Measurements from ENCODE around the gene CGRRF1. TPM values are rescaled to one million over a fixed set of nuclear protein-coding genes. Genes with fewer than 3 reads are reported as not detected.

Gene CGRRF1
- total and polyA plus RNA-seq, 9 of the 15 experiments (the other 6 are each of a cell fraction or from before 2014, with no cell fraction given) = 2.8 to 15.8 (median 4.6) TPM

GRCh38 chr14:54472315-54472714, 37.4 kb upstream of the CGRRF1 start (continued):
- TF ChIP-seq, protein P1, sequence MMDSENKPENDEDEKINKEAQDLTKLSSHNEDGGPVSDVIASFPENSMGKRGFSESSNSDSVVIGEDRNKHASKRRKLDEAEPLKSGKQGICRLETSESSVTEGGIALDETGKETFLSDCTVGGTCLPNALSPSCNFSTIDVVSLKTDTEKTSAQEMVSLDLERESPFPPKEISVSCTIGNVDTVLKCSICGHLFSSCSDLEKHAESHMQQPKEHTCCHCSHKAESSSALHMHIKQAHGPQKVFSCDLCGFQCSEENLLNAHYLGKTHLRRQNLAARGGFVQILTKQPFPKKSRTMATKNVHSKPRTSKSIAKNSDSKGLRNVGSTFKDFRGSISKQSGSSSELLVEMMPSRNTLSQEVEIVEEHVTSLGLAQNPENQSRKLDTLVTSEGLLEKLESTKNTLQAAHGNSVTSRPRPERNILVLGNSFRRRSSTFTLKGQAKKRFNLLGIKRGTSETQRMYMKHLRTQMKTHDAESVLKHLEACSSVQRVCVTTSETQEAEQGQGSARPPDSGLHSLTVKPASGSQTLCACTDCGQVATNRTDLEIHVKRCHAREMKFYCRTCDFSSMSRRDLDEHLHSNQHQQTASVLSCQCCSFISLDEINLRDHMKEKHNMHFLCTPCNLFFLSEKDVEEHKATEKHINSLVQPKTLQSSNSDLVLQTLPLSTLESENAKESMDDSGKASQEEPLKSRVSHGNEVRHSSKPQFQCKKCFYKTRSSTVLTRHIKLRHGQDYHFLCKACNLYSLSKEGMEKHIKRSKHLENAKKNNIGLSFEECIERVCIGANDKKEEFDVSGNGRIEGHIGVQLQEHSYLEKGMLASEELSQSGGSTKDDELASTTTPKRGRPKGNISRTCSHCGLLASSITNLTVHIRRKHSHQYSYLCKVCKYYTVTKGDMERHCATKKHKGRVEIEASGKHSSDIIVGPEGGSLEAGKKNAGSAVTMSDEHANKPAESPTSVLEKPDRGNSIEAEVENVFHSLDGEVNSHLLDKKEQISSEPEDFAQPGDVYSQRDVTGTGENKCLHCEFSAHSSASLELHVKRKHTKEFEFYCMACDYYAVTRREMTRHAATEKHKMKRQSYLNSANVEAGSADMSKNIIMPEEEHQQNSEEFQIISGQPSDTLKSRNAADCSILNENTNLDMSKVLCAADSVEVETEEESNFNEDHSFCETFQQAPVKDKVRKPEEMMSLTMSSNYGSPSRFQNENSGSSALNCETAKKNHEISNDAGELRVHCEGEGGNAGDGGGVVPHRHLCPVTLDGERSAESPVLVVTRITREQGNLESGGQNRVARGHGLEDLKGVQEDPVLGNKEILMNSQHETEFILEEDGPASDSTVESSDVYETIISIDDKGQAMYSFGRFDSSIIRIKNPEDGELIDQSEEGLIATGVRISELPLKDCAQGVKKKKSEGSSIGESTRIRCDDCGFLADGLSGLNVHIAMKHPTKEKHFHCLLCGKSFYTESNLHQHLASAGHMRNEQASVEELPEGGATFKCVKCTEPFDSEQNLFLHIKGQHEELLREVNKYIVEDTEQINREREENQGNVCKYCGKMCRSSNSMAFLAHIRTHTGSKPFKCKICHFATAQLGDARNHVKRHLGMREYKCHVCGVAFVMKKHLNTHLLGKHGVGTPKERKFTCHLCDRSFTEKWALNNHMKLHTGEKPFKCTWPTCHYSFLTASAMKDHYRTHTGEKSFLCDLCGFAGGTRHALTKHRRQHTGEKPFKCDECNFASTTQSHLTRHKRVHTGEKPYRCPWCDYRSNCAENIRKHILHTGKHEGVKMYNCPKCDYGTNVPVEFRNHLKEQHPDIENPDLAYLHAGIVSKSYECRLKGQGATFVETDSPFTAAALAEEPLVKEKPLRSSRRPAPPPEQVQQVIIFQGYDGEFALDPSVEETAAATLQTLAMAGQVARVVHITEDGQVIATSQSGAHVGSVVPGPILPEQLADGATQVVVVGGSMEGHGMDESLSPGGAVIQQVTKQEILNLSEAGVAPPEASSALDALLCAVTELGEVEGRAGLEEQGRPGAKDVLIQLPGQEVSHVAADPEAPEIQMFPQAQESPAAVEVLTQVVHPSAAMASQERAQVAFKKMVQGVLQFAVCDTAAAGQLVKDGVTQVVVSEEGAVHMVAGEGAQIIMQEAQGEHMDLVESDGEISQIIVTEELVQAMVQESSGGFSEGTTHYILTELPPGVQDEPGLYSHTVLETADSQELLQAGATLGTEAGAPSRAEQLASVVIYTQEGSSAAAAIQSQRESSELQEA (IDR thresholded peaks at IDR 0.05; ENCODE audit: low read depth) = no peak
- TF ChIP-seq CCNT2 (IDR thresholded peaks at IDR 0.05; ENCODE audit: borderline replicate concordance, extremely low read depth, insufficient read length, low read depth, low read length) = no peak
- no peak for TF ChIP-seq FOSL1 (tag; conservative IDR thresholded peaks at IDR 0.05)
- no peak for TF ChIP-seq PTBP1 (IDR thresholded peaks at IDR 0.05; ENCODE audit: low read depth, low read length)
- TF ChIP-seq, protein P2, sequence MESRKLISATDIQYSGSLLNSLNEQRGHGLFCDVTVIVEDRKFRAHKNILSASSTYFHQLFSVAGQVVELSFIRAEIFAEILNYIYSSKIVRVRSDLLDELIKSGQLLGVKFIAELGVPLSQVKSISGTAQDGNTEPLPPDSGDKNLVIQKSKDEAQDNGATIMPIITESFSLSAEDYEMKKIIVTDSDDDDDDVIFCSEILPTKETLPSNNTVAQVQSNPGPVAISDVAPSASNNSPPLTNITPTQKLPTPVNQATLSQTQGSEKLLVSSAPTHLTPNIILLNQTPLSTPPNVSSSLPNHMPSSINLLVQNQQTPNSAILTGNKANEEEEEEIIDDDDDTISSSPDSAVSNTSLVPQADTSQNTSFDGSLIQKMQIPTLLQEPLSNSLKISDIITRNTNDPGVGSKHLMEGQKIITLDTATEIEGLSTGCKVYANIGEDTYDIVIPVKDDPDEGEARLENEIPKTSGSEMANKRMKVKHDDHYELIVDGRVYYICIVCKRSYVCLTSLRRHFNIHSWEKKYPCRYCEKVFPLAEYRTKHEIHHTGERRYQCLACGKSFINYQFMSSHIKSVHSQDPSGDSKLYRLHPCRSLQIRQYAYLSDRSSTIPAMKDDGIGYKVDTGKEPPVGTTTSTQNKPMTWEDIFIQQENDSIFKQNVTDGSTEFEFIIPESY (CRISPR knock-in tag; IDR thresholded peaks at IDR 0.05) = no peak

All from K562 (cell line).